Measurements from ENCODE around the gene FBXL17.

FBXL17 gene

DNA sequence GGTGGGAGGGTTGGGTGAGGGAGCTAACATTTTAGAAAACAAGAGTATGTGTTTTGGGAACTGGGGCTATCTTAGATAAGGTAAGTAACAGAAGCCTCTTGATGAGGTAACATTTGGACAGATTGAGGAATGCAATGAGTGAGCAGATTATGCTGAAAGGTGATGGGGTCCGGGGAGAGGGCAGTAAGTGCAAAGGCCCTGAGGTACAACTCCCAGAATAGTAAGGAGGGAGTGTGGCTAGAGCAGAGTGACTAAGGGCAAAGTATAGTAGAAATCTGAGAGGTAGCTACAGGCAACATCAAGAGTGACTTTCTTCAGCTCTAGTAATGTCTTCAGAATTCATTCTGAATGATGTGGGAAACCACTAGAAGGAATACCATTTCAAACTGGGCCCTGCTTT lies 38.9 kb upstream of the FBXL17 start:
- Histone ChIP-seq H3K4me2 (ENCODE audit: low read depth, low read length, poor library complexity, severe bottlenecking) (no peak overlapping the region), H3F3A (ENCODE audit: low read depth) (no peaks in the 10 kb centered on the region), H3K27me3 (ENCODE audit: insufficient read depth, low read length, poor library complexity, severe bottlenecking) (no peaks in the 10 kb centered on the region), H4K20me1 (ENCODE audit: insufficient read depth, low read length, poor library complexity, severe bottlenecking) (no peaks in the 10 kb centered on the region), H2AFZ (ENCODE audit: low read length) (no peak overlapping the region), H3K4me1 (ENCODE audit: insufficient read depth, low read length, poor library complexity, severe bottlenecking) (no peaks in the 10 kb centered on the region), H3K79me2 (ENCODE audit: insufficient read depth, low read length) (no peaks in the 10 kb centered on the region), H3K9me3 (ENCODE audit: insufficient read depth, low read depth, low read length) (no peaks in the 10 kb centered on the region), H3K9ac (ENCODE audit: low read depth, low read length, poor library complexity, severe bottlenecking) (no peak overlapping the region), H3K36me3 (ENCODE audit: insufficient read depth, low read length) (no peaks in the 10 kb centered on the region), H3K9me2 (replicated peaks; ENCODE audit: low read depth, low read length) (no peaks in the 10 kb centered on the region), H3K4me3 (ENCODE audit: low read length, poor library complexity, severe bottlenecking) (no peak overlapping the region)
- TF ChIP-seq, protein P1, sequence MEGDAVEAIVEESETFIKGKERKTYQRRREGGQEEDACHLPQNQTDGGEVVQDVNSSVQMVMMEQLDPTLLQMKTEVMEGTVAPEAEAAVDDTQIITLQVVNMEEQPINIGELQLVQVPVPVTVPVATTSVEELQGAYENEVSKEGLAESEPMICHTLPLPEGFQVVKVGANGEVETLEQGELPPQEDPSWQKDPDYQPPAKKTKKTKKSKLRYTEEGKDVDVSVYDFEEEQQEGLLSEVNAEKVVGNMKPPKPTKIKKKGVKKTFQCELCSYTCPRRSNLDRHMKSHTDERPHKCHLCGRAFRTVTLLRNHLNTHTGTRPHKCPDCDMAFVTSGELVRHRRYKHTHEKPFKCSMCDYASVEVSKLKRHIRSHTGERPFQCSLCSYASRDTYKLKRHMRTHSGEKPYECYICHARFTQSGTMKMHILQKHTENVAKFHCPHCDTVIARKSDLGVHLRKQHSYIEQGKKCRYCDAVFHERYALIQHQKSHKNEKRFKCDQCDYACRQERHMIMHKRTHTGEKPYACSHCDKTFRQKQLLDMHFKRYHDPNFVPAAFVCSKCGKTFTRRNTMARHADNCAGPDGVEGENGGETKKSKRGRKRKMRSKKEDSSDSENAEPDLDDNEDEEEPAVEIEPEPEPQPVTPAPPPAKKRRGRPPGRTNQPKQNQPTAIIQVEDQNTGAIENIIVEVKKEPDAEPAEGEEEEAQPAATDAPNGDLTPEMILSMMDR (conservative IDR thresholded peaks at IDR 0.05; ENCODE audit: low read length), result no peak
- TF ChIP-seq EZH2phosphoT487 (IDR thresholded peaks at IDR 0.05; ENCODE audit: borderline replicate concordance), result no peak

- H3K4me1 ChIP-seq (ENCODE audit: insufficient read depth, low read length, poor library complexity, severe bottlenecking), result no peaks in the 10 kb centered on the region
- H3K27me3 ChIP-seq (ENCODE audit: insufficient read depth, low read length, poor library complexity, severe bottlenecking), result no peaks in the 10 kb centered on the region
- no peak overlapping the region for H3K4me2 ChIP-seq (ENCODE audit: low read depth, low read length, poor library complexity, severe bottlenecking)
- no peak overlapping the region for H3K9ac ChIP-seq (ENCODE audit: low read depth, low read length, poor library complexity, severe bottlenecking)
- H3F3A ChIP-seq (ENCODE audit: low read depth), result no peaks in the 10 kb centered on the region
- no peak for TF ChIP-seq EZH2phosphoT487 (IDR thresholded peaks at IDR 0.05; ENCODE audit: borderline replicate concordance)
- TF ChIP-seq, protein P1 (conservative IDR thresholded peaks at IDR 0.05; ENCODE audit: low read length), result no peak
- no peak overlapping the region for H3K4me3 ChIP-seq (ENCODE audit: low read length, poor library complexity, severe bottlenecking)
- no peaks in the 10 kb centered on the region for H3K9me3 ChIP-seq (ENCODE audit: insufficient read depth, low read depth, low read length)
- H4K20me1 ChIP-seq (ENCODE audit: insufficient read depth, low read length, poor library complexity, severe bottlenecking), result no peaks in the 10 kb centered on the region
- H3K79me2 ChIP-seq (ENCODE audit: insufficient read depth, low read length), result no peaks in the 10 kb centered on the region
- no peaks in the 10 kb centered on the region for H3K36me3 ChIP-seq (ENCODE audit: insufficient read depth, low read length)
- no peaks in the 10 kb centered on the region for H3K9me2 ChIP-seq (replicated peaks; ENCODE audit: low read depth, low read length)
- no peak overlapping the region for H2AFZ ChIP-seq (ENCODE audit: low read length)
Observed at GRCh38 chr5:108420158-108420557, 38.3 kb upstream of the FBXL17 start.

GRCh38 chr5:108418197-108418596 lies 36.3 kb upstream of the FBXL17 start:
- Histone ChIP-seq H3K36me3 (ENCODE audit: insufficient read depth, low read length) (no peaks in the 10 kb centered on the region), H3K79me2 (ENCODE audit: insufficient read depth, low read length) (no peaks in the 10 kb centered on the region), H3K9me3 (ENCODE audit: insufficient read depth, low read depth, low read length) (no peaks in the 10 kb centered on the region), H4K20me1 (ENCODE audit: insufficient read depth, low read length, poor library complexity, severe bottlenecking) (no peaks in the 10 kb centered on the region), H2AFZ (ENCODE audit: low read length) (no peak overlapping the region), H3K9ac (ENCODE audit: low read depth, low read length, poor library complexity, severe bottlenecking) (no peak overlapping the region), H3K4me1 (ENCODE audit: insufficient read depth, low read length, poor library complexity, severe bottlenecking) (no peaks in the 10 kb centered on the region), H3K4me3 (ENCODE audit: low read length, poor library complexity, severe bottlenecking) (no peak overlapping the region), H3K9me2 (replicated peaks; ENCODE audit: low read depth, low read length) (no peaks in the 10 kb centered on the region), H3F3A (ENCODE audit: low read depth) (no peaks in the 10 kb centered on the region), H3K27me3 (ENCODE audit: insufficient read depth, low read length, poor library complexity, severe bottlenecking) (no peaks in the 10 kb centered on the region), H3K4me2 (ENCODE audit: low read depth, low read length, poor library complexity, severe bottlenecking) (no peak overlapping the region)
- no peak for TF ChIP-seq EZH2phosphoT487 (IDR thresholded peaks at IDR 0.05; ENCODE audit: borderline replicate concordance)
- TF ChIP-seq, protein P1 (conservative IDR thresholded peaks at IDR 0.05; ENCODE audit: low read length), result no peak
